ENCODE measurements around the gene RBFA. TPM values are rescaled to one million over a fixed set of nuclear protein-coding genes. Genes with fewer than 3 reads are reported as not detected.

RBFA gene
- total RNA-seq, 1 experiment from 2014 or later: 39.5 TPM

GRCh38 chr18:80041424-80041823, 7.2 kb downstream of the RBFA start:
- ChIA-PET POLR2A (ENCODE audit: low non-redundant PET) (no interaction called here), CTCF (no interaction called here)
- TF ChIP-seq, protein P1, sequence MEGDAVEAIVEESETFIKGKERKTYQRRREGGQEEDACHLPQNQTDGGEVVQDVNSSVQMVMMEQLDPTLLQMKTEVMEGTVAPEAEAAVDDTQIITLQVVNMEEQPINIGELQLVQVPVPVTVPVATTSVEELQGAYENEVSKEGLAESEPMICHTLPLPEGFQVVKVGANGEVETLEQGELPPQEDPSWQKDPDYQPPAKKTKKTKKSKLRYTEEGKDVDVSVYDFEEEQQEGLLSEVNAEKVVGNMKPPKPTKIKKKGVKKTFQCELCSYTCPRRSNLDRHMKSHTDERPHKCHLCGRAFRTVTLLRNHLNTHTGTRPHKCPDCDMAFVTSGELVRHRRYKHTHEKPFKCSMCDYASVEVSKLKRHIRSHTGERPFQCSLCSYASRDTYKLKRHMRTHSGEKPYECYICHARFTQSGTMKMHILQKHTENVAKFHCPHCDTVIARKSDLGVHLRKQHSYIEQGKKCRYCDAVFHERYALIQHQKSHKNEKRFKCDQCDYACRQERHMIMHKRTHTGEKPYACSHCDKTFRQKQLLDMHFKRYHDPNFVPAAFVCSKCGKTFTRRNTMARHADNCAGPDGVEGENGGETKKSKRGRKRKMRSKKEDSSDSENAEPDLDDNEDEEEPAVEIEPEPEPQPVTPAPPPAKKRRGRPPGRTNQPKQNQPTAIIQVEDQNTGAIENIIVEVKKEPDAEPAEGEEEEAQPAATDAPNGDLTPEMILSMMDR (conservative IDR thresholded peaks at IDR 0.05; ENCODE audit: low read depth, low read length): no peak

GRCh38 chr18:80042785-80043184, 8.6 kb downstream of the RBFA start:
- no peak overlapping the region for H3K4me3 ChIP-seq (ENCODE audit: low read depth, low read length, poor library complexity, severe bottlenecking)
- POLR2A ChIA-PET (ENCODE audit: low non-redundant PET): no interaction called here
- BruUV-seq (replicated peaks): no TSS peak

More at GRCh38 chr18:80041424-80041823, 7.2 kb downstream of the RBFA start:
- no peak overlapping the region for H3K27ac ChIP-seq (ENCODE audit: low read depth, low read length, poor library complexity, severe bottlenecking)
- no TSS peak for BruUV-seq (replicated peaks)
- H3K4me1 ChIP-seq (ENCODE audit: insufficient read depth, low read length, poor library complexity, severe bottlenecking): no peaks in the 10 kb centered on the region
- H3K36me3 ChIP-seq (ENCODE audit: insufficient read depth, low read length, poor library complexity, severe bottlenecking): peaks cover 8% of the 10 kb centered on the region
- H3K9me3 ChIP-seq (ENCODE audit: low read depth, low read length, poor library complexity, severe bottlenecking): no peaks in the 10 kb centered on the region
- DNase-seq (ENCODE audit: low spot score): no peak
- H3K4me3 ChIP-seq (ENCODE audit: low read depth, low read length, poor library complexity, severe bottlenecking): no peak overlapping the region
- intact Hi-C loops (cut with micrococcal nuclease; ENCODE audit: unreplicated experiment): no loop called here
- H3K27me3 ChIP-seq (replicated peaks; ENCODE audit: insufficient read depth, low read depth, low read length, poor library complexity): no peaks in the 10 kb centered on the region

GRCh38 chr18:80044072-80044471, 9.8 kb downstream of the RBFA start:
- no peak overlapping the region for H3K27ac ChIP-seq (ENCODE audit: low read depth, low read length, poor library complexity, severe bottlenecking)
- no peaks in the 10 kb centered on the region for H3K27me3 ChIP-seq (replicated peaks; ENCODE audit: insufficient read depth, low read depth, low read length, poor library complexity)
- intact Hi-C loops (cut with micrococcal nuclease; ENCODE audit: unreplicated experiment): no loop called here
- no peaks in the 10 kb centered on the region for H3K9me3 ChIP-seq (ENCODE audit: low read depth, low read length, poor library complexity, severe bottlenecking)
- ChIA-PET POLR2A (ENCODE audit: low non-redundant PET) (no interaction called here), CTCF (no interaction called here)
- no peak for DNase-seq (ENCODE audit: low spot score)
- H3K4me3 ChIP-seq (ENCODE audit: low read depth, low read length, poor library complexity, severe bottlenecking): no peak overlapping the region
- TF ChIP-seq, protein P1 (conservative IDR thresholded peaks at IDR 0.05; ENCODE audit: low read depth, low read length): no peak
- no peak for TF ChIP-seq EZH2 (IDR thresholded peaks at IDR 0.05; ENCODE audit: borderline replicate concordance, low read depth, low read length, poor library complexity, severe bottlenecking)
- BruUV-seq (replicated peaks): no TSS peak
- peaks cover 21% of the 10 kb centered on the region for H3K36me3 ChIP-seq (ENCODE audit: insufficient read depth, low read length, poor library complexity, severe bottlenecking)
- H3K4me1 ChIP-seq (ENCODE audit: insufficient read depth, low read length, poor library complexity, severe bottlenecking): no peaks in the 10 kb centered on the region

More at GRCh38 chr18:80042785-80043184, 8.6 kb downstream of the RBFA start:
- H3K36me3 ChIP-seq (ENCODE audit: insufficient read depth, low read length, poor library complexity, severe bottlenecking): peaks cover 12% of the 10 kb centered on the region
- TF ChIP-seq, protein P1 (conservative IDR thresholded peaks at IDR 0.05; ENCODE audit: low read depth, low read length): no peak
- TF ChIP-seq EZH2 (IDR thresholded peaks at IDR 0.05; ENCODE audit: borderline replicate concordance, low read depth, low read length, poor library complexity, severe bottlenecking): no peak
- no peaks in the 10 kb centered on the region for H3K27me3 ChIP-seq (replicated peaks; ENCODE audit: insufficient read depth, low read depth, low read length, poor library complexity)
- no peak for DNase-seq (ENCODE audit: low spot score)
- no peaks in the 10 kb centered on the region for H3K4me1 ChIP-seq (ENCODE audit: insufficient read depth, low read length, poor library complexity, severe bottlenecking)
- intact Hi-C loops (cut with micrococcal nuclease; ENCODE audit: unreplicated experiment): no loop called here
- H3K27ac ChIP-seq (ENCODE audit: low read depth, low read length, poor library complexity, severe bottlenecking): no peak overlapping the region
- no peaks in the 10 kb centered on the region for H3K9me3 ChIP-seq (ENCODE audit: low read depth, low read length, poor library complexity, severe bottlenecking)
- CTCF ChIA-PET: no interaction called here
